ENCODE data around the gene DLEC1. TPM values are rescaled to one million over a fixed set of nuclear protein-coding genes. Genes with fewer than 3 reads are reported as not detected.

Gene DLEC1, protein sequence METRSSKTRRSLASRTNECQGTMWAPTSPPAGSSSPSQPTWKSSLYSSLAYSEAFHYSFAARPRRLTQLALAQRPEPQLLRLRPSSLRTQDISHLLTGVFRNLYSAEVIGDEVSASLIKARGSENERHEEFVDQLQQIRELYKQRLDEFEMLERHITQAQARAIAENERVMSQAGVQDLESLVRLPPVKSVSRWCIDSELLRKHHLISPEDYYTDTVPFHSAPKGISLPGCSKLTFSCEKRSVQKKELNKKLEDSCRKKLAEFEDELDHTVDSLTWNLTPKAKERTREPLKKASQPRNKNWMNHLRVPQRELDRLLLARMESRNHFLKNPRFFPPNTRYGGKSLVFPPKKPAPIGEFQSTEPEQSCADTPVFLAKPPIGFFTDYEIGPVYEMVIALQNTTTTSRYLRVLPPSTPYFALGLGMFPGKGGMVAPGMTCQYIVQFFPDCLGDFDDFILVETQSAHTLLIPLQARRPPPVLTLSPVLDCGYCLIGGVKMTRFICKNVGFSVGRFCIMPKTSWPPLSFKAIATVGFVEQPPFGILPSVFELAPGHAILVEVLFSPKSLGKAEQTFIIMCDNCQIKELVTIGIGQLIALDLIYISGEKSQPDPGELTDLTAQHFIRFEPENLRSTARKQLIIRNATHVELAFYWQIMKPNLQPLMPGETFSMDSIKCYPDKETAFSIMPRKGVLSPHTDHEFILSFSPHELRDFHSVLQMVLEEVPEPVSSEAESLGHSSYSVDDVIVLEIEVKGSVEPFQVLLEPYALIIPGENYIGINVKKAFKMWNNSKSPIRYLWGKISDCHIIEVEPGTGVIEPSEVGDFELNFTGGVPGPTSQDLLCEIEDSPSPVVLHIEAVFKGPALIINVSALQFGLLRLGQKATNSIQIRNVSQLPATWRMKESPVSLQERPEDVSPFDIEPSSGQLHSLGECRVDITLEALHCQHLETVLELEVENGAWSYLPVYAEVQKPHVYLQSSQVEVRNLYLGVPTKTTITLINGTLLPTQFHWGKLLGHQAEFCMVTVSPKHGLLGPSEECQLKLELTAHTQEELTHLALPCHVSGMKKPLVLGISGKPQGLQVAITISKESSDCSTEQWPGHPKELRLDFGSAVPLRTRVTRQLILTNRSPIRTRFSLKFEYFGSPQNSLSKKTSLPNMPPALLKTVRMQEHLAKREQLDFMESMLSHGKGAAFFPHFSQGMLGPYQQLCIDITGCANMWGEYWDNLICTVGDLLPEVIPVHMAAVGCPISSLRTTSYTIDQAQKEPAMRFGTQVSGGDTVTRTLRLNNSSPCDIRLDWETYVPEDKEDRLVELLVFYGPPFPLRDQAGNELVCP (N-terminal part only)
- 0.10 and 0.13 TPM in 2 replicates for polyA plus RNA-seq (2011; rRNA removed)
- polyA plus RNA-seq (2012; cell fraction: cytosol; rRNA removed): under 0.01 TPM in 1 of 2 replicates, not detected in the other
- 0.01 and 0.02 TPM in 2 replicates for polyA plus RNA-seq (2012; cell fraction: nucleus; rRNA removed)
- polyA plus RNA-seq (2017; fragmentation: RNase III; extraction: RNeasy Plus Mini Kit Qiagen cat#74134 plus additional on column Dnase treatment): 0.03 to 0.07 TPM in 2 of 3 replicates, not detected in the other
- 0.10 and 1.3 TPM in 2 replicates for polyA minus RNA-seq (2011; rRNA and poly(A)+ RNA removed)

DNA sequence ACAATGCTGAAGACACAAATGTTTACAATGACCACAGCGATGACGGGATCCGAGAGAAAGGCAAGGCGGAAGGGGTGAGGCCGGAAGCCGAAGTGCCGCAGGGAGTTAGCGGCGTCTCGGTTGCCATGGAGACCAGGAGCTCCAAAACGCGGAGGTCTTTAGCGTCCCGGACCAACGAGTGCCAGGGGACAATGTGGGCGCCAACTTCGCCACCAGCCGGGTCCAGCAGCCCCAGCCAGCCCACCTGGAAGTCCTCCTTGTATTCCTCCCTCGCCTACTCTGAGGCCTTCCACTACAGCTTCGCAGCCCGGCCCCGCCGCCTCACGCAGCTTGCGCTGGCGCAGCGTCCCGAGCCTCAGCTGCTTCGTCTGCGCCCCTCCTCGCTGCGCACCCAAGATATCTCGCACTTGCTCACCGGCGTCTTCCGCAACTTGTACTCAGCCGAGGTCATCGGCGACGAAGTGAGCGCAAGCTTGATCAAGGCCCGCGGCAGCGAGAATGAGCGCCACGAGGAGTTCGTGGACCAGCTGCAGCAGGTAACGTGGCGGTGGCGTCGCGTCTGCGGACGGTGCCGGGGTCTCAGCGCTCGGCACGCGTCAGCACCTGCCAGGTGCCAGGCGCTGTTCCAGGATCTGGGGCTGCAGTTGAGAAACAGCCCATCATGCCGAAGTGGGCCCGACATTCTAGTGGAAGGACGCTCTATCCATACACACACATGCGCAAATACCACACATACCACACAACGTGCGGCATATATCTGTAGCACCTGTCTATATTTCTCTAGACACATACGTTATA lies at the start of gene DLEC1:
Gene DLEC1 (plus strand): TSS at position 108 of the 798 bp plus-strand sequence. CDS start 18 bp downstream, at position 126.
- TF ChIP-seq CHD2 (IDR thresholded peaks at IDR 0.05; ENCODE audit: low read length, partially characterized antibody) (no peak), FOSL2 (IDR thresholded peaks at IDR 0.05) (no peak), FOSL2 (CRISPR knock-in tag; IDR thresholded peaks at IDR 0.05) (no peak), CTCF (IDR thresholded peaks at IDR 0.05) (no peak), HEYL (CRISPR knock-in tag; IDR thresholded peaks at IDR 0.05) (no peak), MAFK (IDR thresholded peaks at IDR 0.05; ENCODE audit: partially characterized antibody) (no peak), RNF2 (IDR thresholded peaks at IDR 0.05; ENCODE audit: borderline replicate concordance, low read depth) (no peak), CBX2 (IDR thresholded peaks at IDR 0.05; ENCODE audit: borderline replicate concordance, low read depth) (no peak), HOXA7 (CRISPR knock-in tag; IDR thresholded peaks at IDR 0.05) (no peak), PBX3 (IDR thresholded peaks at IDR 0.05) (no peak), SMC3 (IDR thresholded peaks at IDR 0.05) (no peak), RAD21 (conservative IDR thresholded peaks at IDR 0.05 in 1 of 2, IDR thresholded peaks at IDR 0.05 in 1 of 2) (no peak), FOXS1 (CRISPR knock-in tag; IDR thresholded peaks at IDR 0.05) (no peak), HMGXB4 (CRISPR knock-in tag; IDR thresholded peaks at IDR 0.05; ENCODE audit: borderline replicate concordance) (no peak), HOXB13 (CRISPR knock-in tag; IDR thresholded peaks at IDR 0.05; ENCODE audit: low read depth) (no peak)
- TF ChIP-seq, protein P1, sequence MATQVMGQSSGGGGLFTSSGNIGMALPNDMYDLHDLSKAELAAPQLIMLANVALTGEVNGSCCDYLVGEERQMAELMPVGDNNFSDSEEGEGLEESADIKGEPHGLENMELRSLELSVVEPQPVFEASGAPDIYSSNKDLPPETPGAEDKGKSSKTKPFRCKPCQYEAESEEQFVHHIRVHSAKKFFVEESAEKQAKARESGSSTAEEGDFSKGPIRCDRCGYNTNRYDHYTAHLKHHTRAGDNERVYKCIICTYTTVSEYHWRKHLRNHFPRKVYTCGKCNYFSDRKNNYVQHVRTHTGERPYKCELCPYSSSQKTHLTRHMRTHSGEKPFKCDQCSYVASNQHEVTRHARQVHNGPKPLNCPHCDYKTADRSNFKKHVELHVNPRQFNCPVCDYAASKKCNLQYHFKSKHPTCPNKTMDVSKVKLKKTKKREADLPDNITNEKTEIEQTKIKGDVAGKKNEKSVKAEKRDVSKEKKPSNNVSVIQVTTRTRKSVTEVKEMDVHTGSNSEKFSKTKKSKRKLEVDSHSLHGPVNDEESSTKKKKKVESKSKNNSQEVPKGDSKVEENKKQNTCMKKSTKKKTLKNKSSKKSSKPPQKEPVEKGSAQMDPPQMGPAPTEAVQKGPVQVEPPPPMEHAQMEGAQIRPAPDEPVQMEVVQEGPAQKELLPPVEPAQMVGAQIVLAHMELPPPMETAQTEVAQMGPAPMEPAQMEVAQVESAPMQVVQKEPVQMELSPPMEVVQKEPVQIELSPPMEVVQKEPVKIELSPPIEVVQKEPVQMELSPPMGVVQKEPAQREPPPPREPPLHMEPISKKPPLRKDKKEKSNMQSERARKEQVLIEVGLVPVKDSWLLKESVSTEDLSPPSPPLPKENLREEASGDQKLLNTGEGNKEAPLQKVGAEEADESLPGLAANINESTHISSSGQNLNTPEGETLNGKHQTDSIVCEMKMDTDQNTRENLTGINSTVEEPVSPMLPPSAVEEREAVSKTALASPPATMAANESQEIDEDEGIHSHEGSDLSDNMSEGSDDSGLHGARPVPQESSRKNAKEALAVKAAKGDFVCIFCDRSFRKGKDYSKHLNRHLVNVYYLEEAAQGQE (IDR thresholded peaks at IDR 0.05): no peak
- TF ChIP-seq, protein P2, sequence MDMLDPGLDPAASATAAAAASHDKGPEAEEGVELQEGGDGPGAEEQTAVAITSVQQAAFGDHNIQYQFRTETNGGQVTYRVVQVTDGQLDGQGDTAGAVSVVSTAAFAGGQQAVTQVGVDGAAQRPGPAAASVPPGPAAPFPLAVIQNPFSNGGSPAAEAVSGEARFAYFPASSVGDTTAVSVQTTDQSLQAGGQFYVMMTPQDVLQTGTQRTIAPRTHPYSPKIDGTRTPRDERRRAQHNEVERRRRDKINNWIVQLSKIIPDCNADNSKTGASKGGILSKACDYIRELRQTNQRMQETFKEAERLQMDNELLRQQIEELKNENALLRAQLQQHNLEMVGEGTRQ (IDR thresholded peaks at IDR 0.05): no peak
- DNase-seq (ENCODE audit: low read depth in 1 of 2, low spot score in 1 of 2) (no peak), ATAC-seq (no peak), FAIRE-seq (no peak)
- WGBS (ENCODE audit: missing lambda C conversion rate): 89% methylated on average over 67 of the region's 67 CpGs
- ChIA-PET POLR2A (no interaction called here), CTCF (interaction anchor here (1.2 to 1.4 kb wide), 2 partner anchors 10 to 38 kb away, joined by 3 read pairs; partner anchors contain the start of gene PLCD1)
- Histone ChIP-seq H3K9me3 (no peaks in the 10 kb centered on the region), H3K27ac (no peak within 1 kb of the TSS), H3K4me3 (no peak within 1 kb of the TSS), H3K4me2 (no peak within 1 kb of the TSS), H3K4me1 (no peaks in the 10 kb centered on the region)

Data from A549 (cell line).